ENCODE results near the gene CCNL1.

Gene CCNL1

GRCh38 chr3:157123621-157124020 is 36.3 kb downstream of the CCNL1 start:
- TF ChIP-seq TAF1 (IDR thresholded peaks at IDR 0.05; ENCODE audit: borderline replicate concordance, insufficient read depth, low read length) (no peak), FOXP2 (optimal IDR thresholded peaks at IDR 0.05; ENCODE audit: borderline replicate concordance, extremely low read depth, extremely low read length, insufficient read depth) (no peak), POLR2AphosphoS5 (IDR thresholded peaks at IDR 0.05; ENCODE audit: low read depth, low read length) (no peak), REST (IDR thresholded peaks at IDR 0.05; ENCODE audit: insufficient read depth in 1 of 2, low read depth in 2 of 2, low read length in 2 of 2) (no peak), SIN3A (IDR thresholded peaks at IDR 0.05; ENCODE audit: borderline replicate concordance, insufficient read depth, low read length) (no peak)

GRCh38 chr3:157122832-157123427 is 37.0 kb downstream of the CCNL1 start:
- TF ChIP-seq REST (IDR thresholded peaks at IDR 0.05; ENCODE audit: insufficient read depth in 1 of 2, low read depth in 2 of 2, low read length in 2 of 2) (no peak), FOXP2 (optimal IDR thresholded peaks at IDR 0.05; ENCODE audit: borderline replicate concordance, extremely low read depth, extremely low read length, insufficient read depth) (no peak), POLR2AphosphoS5 (IDR thresholded peaks at IDR 0.05; ENCODE audit: low read depth, low read length) (no peak), TAF1 (IDR thresholded peaks at IDR 0.05; ENCODE audit: borderline replicate concordance, insufficient read depth, low read length) (no peak), SIN3A (IDR thresholded peaks at IDR 0.05; ENCODE audit: borderline replicate concordance, insufficient read depth, low read length) (no peak)

GRCh38 chr3:157122116-157122515 is 37.8 kb downstream of the CCNL1 start:
- no peak for TF ChIP-seq FOXP2 (optimal IDR thresholded peaks at IDR 0.05; ENCODE audit: borderline replicate concordance, extremely low read depth, extremely low read length, insufficient read depth)

GRCh38 chr3:157121522-157121921 is 38.4 kb downstream of the CCNL1 start:
- TF ChIP-seq POLR2AphosphoS5 (IDR thresholded peaks at IDR 0.05; ENCODE audit: low read depth, low read length) (no peak), SIN3A (IDR thresholded peaks at IDR 0.05; ENCODE audit: borderline replicate concordance, insufficient read depth, low read length) (no peak), REST (IDR thresholded peaks at IDR 0.05; ENCODE audit: insufficient read depth in 1 of 2, low read depth in 2 of 2, low read length in 2 of 2) (no peak), TAF1 (IDR thresholded peaks at IDR 0.05; ENCODE audit: borderline replicate concordance, insufficient read depth, low read length) (no peak), FOXP2 (optimal IDR thresholded peaks at IDR 0.05; ENCODE audit: borderline replicate concordance, extremely low read depth, extremely low read length, insufficient read depth) (no peak)

GRCh38 chr3:157120071-157120892 is 39.7 kb downstream of the CCNL1 start:
- TF ChIP-seq FOXP2 (optimal IDR thresholded peaks at IDR 0.05; ENCODE audit: borderline replicate concordance, extremely low read depth, extremely low read length, insufficient read depth) (no peak), SIN3A (IDR thresholded peaks at IDR 0.05; ENCODE audit: borderline replicate concordance, insufficient read depth, low read length) (no peak), POLR2AphosphoS5 (IDR thresholded peaks at IDR 0.05; ENCODE audit: low read depth, low read length) (no peak), TAF1 (IDR thresholded peaks at IDR 0.05; ENCODE audit: borderline replicate concordance, insufficient read depth, low read length) (no peak), REST (IDR thresholded peaks at IDR 0.05; ENCODE audit: insufficient read depth in 1 of 2, low read depth in 2 of 2, low read length in 2 of 2) (no peak)
